Esophagus squamous epithelium (tissue), 4 donors: ENCODE measurements around the gene RBMS3.

Source experiments
- CTCF ChIP-seq, 6 experiments: fragments of 450-650 bp in 4 of 6; fragments of 200-600 bp in 2 of 6; sonication (generic) in 2 of 6; IDR thresholded peaks; one replicate each; pipeline ENCODE4 v1.5.1; 2016 to 2019; ENCODE audit warnings: antibody characterized with exemption in 6 of 6, mild to moderate bottlenecking in 4 of 6, moderate library complexity in 4 of 6
- POLR2A ChIP-seq, 4 donors: fragments of 450-650 bp; IDR thresholded peaks; one replicate each; pipeline ENCODE4 v1.6.1; 2017; ENCODE audit warnings: antibody characterized with exemption in 4 of 4, mild to moderate bottlenecking in 4 of 4, moderate library complexity in 3 of 4

- TF ChIP-seq CTCF (IDR thresholded peaks at IDR 0.05) (no peak), POLR2A (IDR thresholded peaks at IDR 0.05) (no peak)
Observed at GRCh38 chr3:30004481-30004880, 723.6 kb downstream of the RBMS3 start.
